GM18507 (cell line): Measurements from ENCODE around the gene RTN4RL2.

Experiments used
- DNase-seq: peaks from one replicate; pipeline ENCODE4 v3.0.0; 2011; ENCODE audit warnings: low read depth; ENCODE audit not compliant: insufficient read length; ENCODE audit errors: extremely low spot score
- FAIRE-seq: peaks from 2 replicates; lab custom pipeline; 2011; peaks lifted over from hg19 to GRCh38; lab: Jason Lieb, UNC

Gene RTN4RL2

DNA sequence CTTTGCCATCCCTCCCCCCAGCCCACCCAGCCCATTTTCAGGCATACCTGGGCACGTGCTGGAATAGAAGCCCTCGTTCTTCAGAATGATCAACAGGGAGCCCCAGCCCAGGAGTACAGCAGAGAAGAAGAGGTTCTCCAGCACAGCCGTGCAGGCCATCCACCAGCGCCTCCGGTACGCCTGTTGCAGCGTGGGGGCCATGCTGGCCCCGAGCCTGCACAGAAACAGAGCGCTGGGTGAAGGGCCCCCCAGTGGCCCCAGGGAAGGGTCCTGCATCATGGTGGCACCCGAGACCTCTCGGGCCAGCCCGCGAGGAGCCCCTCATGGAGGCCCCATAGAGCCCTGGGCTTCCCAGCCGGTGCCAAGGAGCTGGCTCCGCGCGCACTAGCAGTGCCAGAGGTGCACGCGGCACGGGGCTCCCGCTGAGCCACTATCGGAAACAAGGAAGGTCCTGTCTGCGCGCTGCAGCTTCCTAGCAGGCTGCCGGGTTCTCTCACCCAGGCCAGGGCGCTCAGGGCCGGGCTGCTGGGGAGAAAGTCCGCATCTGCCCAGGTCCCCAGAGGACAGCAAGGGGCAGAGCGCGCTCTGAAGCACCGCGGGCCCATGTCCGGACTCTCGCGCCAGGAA lies 53.7 kb downstream of the RTN4RL2 start:
- no peak for DNase-seq
- FAIRE-seq: peak; percentile 24

GRCh38 chr11:57514538-57515331 lies 54.4 kb downstream of the RTN4RL2 start:
- DNase-seq (no peak), FAIRE-seq (peak; percentile 18)

- no peak for DNase-seq
- peak; percentile 50 for FAIRE-seq
Observed at GRCh38 chr11:57515332-57516060, 55.2 kb downstream of the RTN4RL2 start, which contains the start of gene SLC43A1. Gene SLC43A1, minus strand, starts transcription at chr11:57515702. Its CDS starts 1,591 bp downstream, at chr11:57514111.

DNA sequence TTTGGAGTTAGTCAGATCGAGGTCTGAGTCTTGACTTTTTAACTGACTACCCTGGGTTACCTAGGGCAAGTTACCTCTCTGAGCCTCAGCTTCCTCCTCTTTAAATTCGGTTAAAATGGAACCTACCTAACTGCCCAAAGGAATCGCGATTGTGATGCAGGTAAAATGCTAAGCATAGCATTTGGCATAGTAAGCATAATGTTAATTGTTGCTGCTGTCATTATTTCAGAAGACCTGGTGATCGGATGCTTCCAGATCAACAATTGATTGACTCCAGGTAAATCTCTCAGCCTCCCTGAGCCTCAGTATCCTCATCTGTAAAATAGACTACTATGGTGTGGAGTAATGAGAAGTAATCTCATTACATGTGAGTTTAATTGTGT lies 55.7 kb downstream of the RTN4RL2 start:
- FAIRE-seq (no peak), DNase-seq (no peak)

DNA sequence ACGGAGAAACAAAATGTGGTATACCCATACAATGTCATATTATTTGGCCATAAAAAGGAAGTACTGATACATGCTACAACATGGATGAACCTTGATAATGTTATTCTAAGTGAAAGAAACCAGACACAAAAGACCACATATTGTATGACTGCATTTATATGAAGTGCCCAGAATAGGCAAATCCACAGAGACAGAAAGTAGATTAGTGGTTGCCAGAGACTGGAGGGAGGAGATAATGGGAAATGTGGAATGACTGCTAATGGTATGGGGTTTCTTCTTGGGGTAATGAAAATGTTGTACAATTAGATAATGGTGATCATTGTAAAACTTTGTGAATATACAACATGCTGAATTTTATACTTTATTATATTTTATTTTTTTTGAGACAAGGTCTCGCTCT lies 60.8 kb downstream of the RTN4RL2 start:
- DNase-seq (no peak), FAIRE-seq (no peak)

- FAIRE-seq (no peak), DNase-seq (no peak)
Observed at GRCh38 chr11:57523419-57523818, 63.1 kb downstream of the RTN4RL2 start.
